Midbrain (tissue), 1 donor: ENCODE measurements around the gene EFCAB5.
"Not testable (repeated sequence)": the region's sequence is repeated elsewhere in the genome, so short reads cannot be mapped to it uniquely, and the experiment has no call there.

ENCODE experiments used
- DNase-seq: peaks from one replicate; lab custom pipeline; 2025; lab: John Stamatoyannopoulos, UW

EFCAB5 gene

DNA sequence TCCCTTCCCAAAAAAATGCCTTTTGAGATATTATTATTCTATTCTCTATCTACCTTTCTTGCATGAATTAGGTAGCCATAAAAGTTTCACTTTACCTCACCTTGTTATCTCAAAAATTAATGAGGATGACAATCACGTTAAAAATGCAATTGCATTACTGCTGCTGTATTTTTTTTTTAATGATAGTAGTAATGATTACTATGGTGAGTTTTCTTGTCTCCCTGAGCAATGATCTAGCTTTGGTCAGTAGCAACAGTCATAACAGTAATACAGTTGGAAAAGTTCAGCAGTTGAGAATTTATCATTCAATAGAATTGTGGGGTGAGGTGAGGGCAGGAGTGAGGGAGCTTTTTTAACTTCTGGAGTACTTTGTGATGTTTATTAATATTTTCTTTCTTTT, at the start of gene EFCAB5:
EFCAB5 (plus strand) TSS at position 301 of the 400 bp plus-strand sequence. CDS start 163 bp downstream, outside the sequence.
- no peak for DNase-seq

DNA sequence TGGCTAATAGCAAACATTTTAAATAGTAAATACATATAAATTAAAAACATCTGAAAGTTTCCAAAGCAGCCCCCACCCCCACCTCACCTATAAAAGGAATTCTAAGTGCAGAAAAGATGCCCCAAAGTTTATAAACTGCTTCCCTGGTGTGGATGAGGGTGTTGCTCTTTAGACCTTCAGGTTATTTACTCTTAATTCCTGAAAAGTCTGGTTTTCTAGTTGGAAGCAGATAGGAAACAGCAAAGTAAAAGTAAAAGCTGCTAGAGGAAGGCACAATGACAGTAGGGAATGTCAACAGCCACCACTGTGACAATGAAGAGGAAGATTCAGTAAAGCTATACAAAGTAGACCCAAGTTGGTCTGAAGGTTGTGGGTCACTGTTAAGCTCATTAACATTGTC, 49.2 kb upstream of the EFCAB5 start:
- no peak for DNase-seq

DNA sequence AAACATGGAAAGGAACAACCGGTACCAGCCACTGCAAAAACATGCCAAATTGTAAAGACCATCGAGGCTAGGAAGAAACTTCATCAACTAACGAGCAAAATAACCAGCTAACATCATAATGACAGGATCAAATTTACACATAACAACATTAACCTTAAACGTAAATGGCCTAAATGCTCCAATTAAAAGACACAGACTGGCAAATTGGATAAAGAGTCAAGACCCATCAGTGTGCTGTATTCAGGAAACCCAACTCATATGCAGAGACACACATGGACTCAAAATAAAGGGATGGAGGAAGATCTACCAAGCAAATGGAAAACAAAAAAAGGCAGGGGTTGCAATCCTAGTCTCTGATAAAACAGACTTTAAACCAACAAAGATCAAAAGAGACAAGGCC, 44.3 kb upstream of the EFCAB5 start:
- not testable (repeated sequence) for DNase-seq

DNA sequence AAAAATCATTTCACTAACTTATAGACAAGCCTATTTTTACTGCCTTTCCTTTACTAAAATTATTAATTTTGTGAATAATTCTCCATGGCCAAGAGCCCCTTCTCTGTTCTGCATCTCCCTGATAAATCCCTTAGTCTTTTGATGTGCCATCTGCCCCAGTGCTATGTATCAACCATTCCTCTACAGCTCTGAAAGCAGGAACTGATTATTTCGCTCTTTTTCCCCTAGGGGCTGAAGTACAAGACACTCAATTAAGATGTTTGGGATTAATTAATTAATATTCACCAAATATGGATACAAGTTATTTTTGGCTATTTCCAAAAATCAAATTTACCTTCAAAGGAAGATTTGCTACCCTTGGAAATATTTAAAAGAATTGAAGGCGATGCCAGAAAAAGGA, 38.0 kb upstream of the EFCAB5 start:
- DNase-seq, result no peak

DNA sequence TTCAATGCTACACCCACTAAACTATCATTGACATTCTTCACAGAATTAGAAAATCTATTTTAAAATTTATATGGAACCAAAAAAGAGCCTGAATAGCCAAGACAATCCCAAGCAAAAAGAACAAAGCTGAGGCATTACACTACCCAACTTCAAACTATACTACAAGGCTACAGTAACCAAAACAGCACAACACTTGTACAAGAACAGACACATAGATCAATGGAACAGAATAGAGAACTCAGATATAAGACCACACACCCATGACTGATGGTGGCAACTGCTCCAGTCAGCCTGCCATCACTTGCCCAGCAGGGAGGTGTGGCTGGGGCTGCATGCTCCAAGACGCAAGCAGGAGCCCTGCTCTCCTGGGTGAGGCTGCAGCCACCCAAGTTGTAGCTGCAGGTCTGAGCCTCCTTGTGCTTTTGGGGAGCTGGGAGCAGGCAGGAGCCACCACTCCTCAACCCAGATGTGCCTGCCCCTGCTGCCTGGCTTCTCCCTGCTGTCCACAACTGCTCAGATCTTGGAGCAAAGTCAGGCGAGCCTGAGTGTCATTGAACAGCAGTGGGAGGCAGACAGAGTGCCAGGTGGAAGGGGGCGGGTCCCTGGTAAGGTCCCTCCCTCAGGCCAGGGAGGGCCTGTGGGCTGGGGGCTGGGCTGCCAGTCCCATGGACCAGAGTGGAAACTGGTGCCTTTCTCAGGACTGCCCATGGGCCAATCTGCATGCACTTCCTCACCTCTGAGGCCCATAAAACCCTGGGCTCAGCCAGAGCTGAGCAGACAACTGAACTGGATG, 36.2 kb upstream of the EFCAB5 start:
- DNase-seq, result no peak

DNA sequence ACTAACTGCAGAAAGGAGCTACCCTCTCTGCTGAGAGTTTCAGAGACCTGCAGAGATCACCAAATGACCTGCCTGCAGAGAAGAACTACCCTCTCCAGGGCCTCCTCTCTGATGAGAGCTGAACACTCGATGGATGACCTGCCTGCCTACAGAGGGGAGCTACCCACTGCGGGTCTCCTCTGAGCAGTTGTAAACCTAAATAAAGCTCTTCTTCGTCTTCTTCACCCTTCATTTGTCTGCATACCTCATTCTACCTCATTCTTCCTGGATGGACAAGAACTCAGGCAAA, 35.6 kb upstream of the EFCAB5 start:
- DNase-seq, result no peak

DNA sequence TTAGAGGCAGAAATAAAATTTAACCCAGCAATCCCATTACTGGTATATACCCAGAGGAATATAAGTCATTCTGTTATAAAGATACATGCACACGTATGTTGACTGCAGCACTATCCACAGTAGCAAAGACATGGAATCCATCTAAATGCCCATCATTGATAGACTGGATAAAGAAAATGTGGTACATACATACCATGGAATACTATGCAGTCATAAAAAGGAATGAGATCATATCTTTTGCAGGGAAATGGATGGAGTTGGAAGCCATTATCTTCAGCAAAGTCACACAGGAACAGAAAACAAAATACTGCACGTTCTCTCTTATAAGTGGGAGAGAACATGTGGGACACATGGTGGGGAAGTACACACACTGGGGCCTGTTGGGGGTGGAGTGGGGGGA, 34.5 kb upstream of the EFCAB5 start:
- DNase-seq, result no peak

DNA sequence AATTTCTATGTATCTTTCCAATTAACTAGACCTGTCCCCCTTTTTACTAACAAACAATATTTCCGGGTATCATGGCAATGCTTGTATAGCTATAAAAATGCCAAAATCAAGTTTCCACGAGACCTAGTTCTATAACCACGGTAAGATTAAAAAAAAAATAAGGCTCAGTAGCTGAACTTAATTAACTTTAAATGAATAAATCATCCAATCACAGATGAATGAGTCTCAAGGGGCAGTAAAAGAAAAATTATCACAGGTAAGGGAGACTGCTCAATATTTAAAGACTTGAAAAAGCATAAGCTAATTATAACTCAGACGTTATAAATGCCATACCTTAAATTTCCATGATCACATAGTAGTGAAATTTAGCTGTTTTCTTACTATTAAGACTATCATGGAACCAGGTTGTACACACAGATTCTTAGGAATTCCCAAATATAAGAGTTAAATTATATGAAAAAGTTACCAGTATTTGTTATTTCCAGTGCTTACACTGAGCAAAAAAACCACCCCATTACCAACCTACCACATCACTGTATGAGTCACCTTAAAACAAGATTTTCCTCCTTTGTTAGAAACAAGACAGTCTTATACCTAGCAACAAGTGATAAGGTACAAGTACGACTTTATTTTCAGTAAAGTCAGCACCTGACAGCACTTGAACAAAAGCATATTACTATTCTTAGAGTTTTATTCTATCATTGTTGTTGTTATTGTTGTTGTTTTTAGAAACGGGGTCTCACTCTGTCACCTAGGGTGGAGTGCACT, 32.0 kb upstream of the EFCAB5 start:
- no peak for DNase-seq

DNA sequence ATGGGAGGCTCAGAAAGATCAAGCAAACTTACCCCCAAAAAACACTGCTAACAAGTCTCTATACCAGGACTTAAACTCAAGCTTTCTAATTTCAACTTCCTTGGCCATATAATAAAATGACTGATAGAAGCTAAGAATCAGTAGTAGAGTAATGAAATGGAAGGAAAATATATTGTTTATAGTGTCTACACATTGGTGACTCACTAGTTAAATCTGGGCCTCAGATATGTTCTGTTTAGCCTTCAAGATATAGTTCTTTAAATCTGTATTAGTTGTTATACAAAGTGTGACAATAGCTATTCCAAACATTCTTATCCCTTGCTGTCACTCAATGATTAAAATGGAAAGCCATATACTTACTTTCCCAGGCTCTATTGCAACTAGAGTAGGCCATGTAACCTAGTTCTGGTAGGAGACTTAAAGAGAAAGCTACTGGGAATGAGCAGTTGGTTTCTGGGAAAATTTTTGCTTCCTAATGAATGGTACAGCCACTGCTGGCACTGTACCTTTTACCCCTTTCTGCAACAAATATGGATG, 29.7 kb upstream of the EFCAB5 start:
- no peak for DNase-seq

DNA sequence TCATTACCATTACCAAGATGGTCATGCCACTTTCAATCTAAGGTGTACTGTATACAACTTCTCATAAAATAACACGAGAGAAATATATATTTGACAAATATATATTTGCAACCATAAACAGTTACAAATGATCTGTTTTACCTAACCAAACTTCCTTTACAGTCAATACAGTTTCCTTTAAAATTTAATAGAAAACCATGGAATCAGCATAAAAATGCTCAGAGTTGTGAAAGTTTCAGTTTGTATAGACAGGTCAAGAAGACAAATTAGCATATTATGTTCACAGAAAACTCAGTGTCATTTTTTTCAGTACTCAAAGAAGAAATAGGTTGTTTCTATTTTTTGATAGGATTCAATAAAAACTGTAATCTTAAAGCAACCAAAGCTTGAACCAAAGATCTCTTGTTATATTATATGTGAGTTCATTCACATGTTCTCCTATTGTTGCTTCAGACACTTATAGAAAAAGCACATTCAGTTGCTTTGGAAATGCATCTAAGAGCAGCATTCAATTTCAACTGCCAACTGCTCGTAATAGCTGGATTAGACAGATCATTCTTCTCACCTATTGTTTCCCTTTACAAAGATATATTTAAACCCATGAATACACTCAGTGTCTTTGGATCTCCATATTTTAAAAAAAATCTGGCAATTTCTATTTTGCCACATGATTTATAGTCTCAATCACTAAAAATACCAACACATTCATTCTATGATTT, 26.5 kb upstream of the EFCAB5 start:
- DNase-seq, result no peak

DNA sequence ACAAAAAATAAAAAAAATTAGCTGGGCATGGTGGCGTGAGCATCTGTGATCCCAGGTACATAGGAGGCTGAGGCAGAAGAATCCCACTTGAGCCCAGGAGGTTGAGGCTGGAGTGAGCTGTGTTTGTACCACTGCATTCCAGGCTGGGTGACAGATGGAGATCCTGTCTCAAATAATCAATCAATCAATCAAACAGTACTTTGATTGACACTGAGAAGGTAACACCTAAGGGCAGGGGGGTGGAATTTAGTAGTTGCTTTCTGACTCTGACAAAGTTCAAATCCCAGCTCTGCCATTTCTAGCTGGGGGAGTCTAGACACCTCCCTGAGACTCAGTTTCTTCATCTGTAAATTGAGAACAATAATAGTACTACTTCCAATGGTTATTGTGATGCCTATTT, 23.4 kb upstream of the EFCAB5 start:
- DNase-seq, result no peak

DNA sequence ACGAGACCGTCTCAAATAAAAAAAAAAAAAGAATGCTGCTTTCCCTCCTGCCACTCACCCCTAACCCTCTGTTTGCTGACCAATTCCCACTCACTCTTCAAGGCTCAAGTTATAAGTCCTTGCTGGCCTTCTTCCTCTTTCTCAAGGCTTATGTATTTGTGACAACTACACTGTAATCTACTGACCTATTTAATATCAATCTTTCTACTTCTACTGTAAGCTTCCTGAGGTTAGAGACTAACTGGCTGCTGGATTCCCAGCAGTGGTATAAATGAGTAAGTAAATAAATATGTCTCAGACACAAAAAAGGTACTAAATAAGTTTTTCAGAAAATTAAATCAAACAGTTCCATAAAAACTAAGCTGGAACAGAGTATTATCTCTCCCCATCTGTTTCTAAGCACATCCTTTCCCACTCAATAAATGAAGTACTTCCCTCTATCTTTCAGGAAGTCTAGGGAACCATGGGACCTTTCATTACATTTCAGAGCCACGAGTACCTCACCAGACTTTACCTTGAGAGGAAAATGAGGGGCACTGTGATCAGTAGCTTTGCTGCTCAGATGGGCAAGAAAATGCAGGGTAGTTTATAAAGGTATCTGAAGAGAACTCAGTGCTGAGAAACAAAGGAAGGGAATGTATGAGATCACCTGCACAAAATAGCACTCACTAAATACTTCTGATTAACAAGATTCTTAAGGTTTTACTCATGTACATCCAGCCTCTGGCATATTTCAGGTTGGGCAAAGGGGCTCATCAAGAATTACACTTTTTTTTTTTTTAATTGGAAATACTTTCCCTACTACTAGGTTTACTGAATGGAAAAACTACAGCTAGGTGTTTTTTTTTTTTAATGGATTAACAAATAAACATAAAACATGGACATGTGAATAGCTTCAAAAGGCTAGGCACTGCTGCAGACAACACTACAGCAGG, 22.2 kb upstream of the EFCAB5 start:
- DNase-seq, result no peak

DNA sequence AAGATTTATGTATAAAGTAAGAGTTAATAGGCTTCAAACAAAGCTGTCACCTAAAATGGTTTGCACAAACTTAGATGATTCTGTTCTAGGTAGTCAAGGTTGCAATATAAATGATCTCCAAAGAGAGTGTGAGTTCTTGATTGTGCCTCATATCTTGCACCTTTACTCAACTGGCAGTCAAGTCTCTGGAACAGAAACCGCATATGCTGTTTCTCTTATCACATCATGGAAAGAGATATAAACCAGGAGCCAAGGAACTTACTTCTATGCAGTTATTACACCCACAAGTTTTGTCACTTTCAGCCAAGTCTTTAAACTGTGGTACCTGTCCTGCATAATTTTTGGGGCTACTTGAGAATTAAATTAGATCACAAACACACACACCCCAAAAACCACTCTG, 16.6 kb upstream of the EFCAB5 start:
- no peak for DNase-seq

DNA sequence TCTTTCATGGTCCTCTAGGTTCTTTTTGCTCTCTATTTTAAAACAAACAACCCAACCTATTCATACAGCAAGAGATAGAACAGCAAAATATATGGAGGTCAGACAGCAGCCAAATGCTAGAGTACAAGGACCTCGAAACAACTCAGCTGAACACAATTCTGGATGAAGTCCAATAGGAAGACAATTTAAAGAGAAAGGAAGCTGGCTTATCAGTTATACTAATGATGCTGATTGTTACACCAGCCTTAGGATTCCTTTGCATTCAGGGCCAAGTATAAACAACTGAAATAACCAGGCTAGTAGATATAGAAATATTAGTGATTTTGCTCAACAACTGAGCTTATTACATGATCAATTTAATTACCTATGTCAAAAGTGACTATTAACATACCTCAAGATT, 13.9 kb upstream of the EFCAB5 start:
- DNase-seq, result no peak

DNA sequence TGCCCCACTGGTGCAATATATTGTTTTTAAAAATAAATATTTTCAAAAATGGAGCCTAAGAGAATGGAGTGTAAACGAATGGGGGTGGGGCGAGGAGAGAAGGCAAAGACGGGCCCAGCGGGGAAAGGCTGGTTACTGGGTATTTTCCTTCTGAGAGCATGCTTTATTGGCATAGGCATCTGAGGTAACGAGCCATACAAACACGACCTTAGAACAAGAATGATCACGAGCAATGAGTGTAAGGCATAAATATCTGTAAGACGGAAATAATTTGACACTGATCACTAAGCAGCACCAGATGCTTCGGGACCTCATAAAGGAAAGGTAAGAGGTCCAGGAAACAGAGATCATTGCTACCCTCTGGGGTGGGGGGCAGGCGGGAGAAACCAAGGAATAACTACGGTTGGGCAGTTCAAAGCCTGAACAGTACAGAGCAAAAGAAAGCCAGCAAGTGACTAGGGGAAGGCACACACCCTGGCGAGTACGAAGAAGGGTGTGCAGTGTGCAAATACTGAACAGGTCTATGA, 12.4 kb upstream of the EFCAB5 start:
- DNase-seq, result no peak

DNA sequence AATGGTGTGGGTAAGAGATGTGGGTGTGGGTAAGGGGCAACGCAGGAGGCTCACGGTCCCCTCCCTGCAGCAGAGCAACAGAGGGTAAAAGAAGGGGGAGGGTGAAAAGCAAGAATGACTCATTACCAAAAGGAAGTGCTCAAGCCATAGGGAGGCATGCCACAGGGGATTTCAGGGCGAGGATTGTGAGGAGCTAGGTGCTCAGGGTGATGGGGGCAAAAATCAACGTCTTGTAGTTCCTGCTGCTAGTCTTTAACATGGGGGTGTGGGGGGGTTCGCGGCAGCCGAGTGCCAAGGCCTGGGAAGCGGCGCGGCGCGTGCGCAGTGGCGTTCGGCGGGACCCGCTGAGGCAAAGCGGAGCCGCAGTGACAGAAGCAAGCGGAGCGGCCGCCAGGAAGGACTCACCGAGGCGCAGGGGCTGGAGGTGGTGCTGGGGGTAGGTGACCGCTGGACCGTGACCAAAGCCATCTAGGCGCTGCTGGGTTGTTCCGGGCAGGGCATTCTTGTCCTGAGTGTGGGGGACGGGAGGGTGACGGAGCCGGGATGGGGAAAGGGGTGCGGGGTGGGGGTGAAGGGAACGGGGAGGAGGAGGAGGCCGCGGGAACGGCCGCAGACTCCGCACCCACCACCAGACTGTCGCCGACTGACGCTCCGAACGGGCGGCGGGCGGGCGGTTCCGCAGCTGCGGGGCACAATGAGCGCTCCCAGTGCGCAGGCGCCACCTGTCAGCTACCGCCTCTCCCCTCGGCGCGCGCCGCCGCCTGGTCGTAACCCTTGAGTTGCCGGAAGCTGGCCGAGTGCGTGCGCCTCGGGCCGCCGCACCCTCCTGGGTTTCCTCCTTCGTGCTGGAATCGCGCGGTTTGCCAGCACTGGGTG, 11.7 kb upstream of the EFCAB5 start, which contains the start of gene SSH2:
SSH2 (minus strand) TSS at position 696 of the 876 bp plus-strand sequence; CDS start at position 468, 228 bp downstream.
- DNase-seq, result peak; percentile 89

DNA sequence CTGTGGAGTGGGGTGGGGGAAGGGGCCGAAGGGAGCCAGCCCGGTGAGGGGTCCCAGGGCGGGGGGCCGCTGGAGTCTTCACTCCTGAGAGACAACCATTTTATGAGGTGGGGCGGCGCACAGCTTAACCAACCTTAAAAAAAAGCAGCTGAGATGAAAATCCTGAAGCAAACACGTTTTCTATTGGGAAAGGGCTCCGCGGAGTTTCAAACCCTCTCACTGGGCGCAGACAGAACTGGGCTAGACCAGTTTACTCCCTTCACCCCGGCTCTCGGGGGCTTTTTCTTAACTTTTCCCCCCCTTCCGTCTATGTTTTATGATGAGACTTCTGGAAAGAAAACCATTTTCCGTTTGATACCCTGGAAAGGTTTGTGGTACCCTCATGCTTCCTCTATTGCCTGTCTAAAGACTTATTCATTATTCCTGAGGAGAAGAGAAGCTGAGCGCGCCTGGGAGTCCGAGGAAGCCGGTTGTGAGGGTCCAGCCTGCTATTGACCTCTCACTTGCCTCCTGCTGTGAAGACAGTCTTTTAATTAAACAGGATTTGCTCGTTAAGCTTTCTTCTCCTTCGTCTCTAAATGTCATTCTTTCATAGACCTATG, 10.9 kb upstream of the EFCAB5 start:
- peak; percentile 80 for DNase-seq

DNA sequence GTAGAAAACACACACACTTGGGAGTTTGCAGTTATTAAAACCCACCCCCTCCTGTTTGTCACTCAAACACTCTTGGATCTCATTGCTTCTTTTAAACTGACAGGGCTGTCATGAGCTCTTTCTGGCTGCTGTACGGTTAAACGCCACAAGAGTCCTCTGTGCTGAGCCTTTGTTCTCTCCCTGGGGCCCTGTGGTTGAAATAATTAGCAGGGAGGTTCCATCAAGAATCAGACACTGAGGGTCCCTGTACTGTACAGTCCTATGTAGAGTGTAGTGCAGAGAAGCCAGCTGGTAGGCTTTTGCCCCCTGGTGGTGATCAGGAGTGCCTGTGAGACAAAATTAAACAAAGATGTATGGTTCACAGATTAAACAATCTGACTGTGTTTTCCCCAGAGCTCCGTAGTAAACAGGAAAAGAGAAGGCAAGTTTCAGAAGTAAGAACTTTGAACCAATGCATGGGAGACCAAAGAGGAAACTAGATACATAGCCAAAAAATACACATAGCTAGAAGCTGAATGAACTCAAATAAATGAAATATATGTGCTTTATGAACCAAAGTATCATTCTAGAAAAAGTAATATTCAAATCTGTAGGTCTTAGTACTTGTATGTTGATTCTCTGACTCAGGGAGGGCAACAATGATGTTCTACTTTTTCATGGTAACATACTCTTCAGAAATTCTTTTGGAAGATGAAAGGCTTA, 10.1 kb upstream of the EFCAB5 start:
- peak; percentile 90 for DNase-seq

DNA sequence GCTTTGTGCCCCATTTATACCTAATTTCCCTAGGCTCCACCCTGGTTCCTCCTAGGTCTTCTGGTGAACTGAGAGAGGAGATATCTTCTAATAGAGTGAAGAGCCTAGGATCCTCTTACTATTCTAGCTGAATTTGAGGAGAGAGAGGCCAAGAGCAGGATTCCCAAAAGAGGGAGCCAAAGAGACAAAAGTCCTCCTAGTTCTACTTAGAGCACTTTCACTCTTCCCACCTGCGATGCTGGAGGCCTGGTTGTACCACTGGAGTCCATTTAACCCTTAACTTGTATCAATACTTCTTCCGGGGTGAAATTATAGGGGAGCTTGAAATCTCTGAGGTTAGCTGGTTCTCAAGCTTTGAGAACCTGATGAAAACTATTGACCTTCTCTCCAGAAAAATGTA, 8.1 kb upstream of the EFCAB5 start:
- peak; percentile 12 for DNase-seq
